PC-3 (cell line): ENCODE measurements around the gene PLK3. TPM values are rescaled to one million over a fixed set of nuclear protein-coding genes. Genes with fewer than 3 reads are reported as not detected.
A peak's percentile ranks its signal among the peaks of the same experiment; 100 is the strongest.

Experiments
- ATAC-seq: fragments of 200-7000 bp; cut with Tn5 transposase; 2 replicates; pipeline ENCODE4 v1.9.1; 2020; ENCODE audit warnings: mild to moderate bottlenecking, moderate library complexity
- BruUV-seq: library from RNA; stranded (reverse); fragments of 400-500 nt; replicated peaks from 2 replicates; lab custom pipeline; 2021; lab: Mats Ljungman, UMichigan
- CTCF ChIA-PET: fragments of 300-600 bp; sonication (Branson Sonifier 250); formaldehyde crosslinking; loops from one replicate; lab custom pipeline; 2022; ENCODE audit warnings: antibody characterized with exemption; lab: Charles Lee
- POLR2A ChIA-PET: fragments of 300-600 bp; sonication (Branson Sonifier 250); formaldehyde crosslinking; loops from one replicate; lab custom pipeline; 2022; ENCODE audit warnings: antibody characterized with exemption; ENCODE audit not compliant: unreplicated experiment; lab: Charles Lee
- DNase-seq: peaks from one replicate; pipeline ENCODE4 v3.0.0-alpha.2; 2015
- H2AFZ ChIP-seq: fragments of 300-600 bp; sonication (generic); 2 replicates; pipeline ENCODE4 v1.6.0; 2016; ENCODE audit warnings: antibody characterized with exemption, low read length
- H3F3A ChIP-seq: fragments of 300-600 bp; sonication (generic); one replicate; pipeline ENCODE4 v1.6.0; 2017; ENCODE audit warnings: antibody characterized with exemption, low read length, control low read depth, mild to moderate bottlenecking; ENCODE audit not compliant: unreplicated experiment
- H3K27ac ChIP-seq: fragments of 300-600 bp; sonication (generic); 2 replicates; pipeline ENCODE4 v1.5.1; 2016; ENCODE audit warnings: mild to moderate bottlenecking, low read length
- H3K27me3 ChIP-seq: fragments of 300-600 bp; sonication (generic); 2 replicates; pipeline ENCODE4 v1.6.1; 2016; ENCODE audit warnings: low read length, mixed read lengths
- H3K36me3 ChIP-seq: fragments of 300-600 bp; sonication (generic); 2 replicates; pipeline ENCODE4 v1.6.1; 2016; ENCODE audit warnings: low read depth, mixed run types, low read length, mixed read lengths
- H3K4me1 ChIP-seq: fragments of 300-600 bp; sonication (generic); 2 replicates; pipeline ENCODE4 v1.5.1; 2016; ENCODE audit warnings: low read length; ENCODE audit not compliant: insufficient read depth
- H3K4me2 ChIP-seq: fragments of 300-600 bp; sonication (generic); 2 replicates; pipeline ENCODE4 v1.6.0; 2016; ENCODE audit warnings: low read length
- H3K4me3 ChIP-seq: fragments of 300-600 bp; sonication (generic); 2 replicates; pipeline ENCODE4 v1.5.1; 2016; ENCODE audit warnings: mild to moderate bottlenecking, low read length, mixed read lengths
- H3K79me2 ChIP-seq: fragments of 300-600 bp; sonication (generic); 2 replicates; pipeline ENCODE4 v1.6.1; 2017; ENCODE audit warnings: low read length, mixed read lengths
- H3K9ac ChIP-seq: fragments of 300-600 bp; sonication (generic); 2 replicates; pipeline ENCODE4 v1.6.0; 2016; ENCODE audit warnings: mild to moderate bottlenecking, low read length
- H3K9me2 ChIP-seq: fragments of 300-600 bp; sonication (generic); replicated peaks from 2 replicates; pipeline ENCODE4 v1.6.1; 2016; ENCODE audit warnings: mixed run types, low read length, mixed read lengths
- H3K9me3 ChIP-seq: fragments of 300-600 bp; sonication (generic); 2 replicates; pipeline ENCODE4 v1.6.1; 2016; ENCODE audit warnings: low read length, mixed read lengths
- H4K20me1 ChIP-seq: fragments of 300-600 bp; sonication (generic); 2 replicates; pipeline ENCODE4 v1.6.1; 2016; ENCODE audit warnings: low read length, mixed read lengths
- EZH2 ChIP-seq: fragments of 300-600 bp; sonication (generic); IDR thresholded peaks from one replicate; pipeline ENCODE4 v1.6.1; 2017; ENCODE audit warnings: antibody characterized with exemption, mild to moderate bottlenecking, low read length; ENCODE audit not compliant: unreplicated experiment
- EZH2phosphoT487 ChIP-seq: fragments of 300-600 bp; sonication (generic); IDR thresholded peaks from 2 replicates; pipeline ENCODE4 v1.6.1; 2018; ENCODE audit warnings: mild to moderate bottlenecking, antibody characterized with exemption, low read length, borderline replicate concordance
- intact Hi-C: fragments of 100-400 bp; cut with micrococcal nuclease; formaldehyde crosslinking; loops from 2 replicates; pipeline ENCODE4 v1.9.0; 2023
- total RNA-seq: library from RNA; depleted of rRNA; stranded (reverse); fragments of >200 nt; gene quantifications from 2 replicates; pipeline ENCODE4 v1.2.3, GENCODE V29; 2014
- TF ChIP-seq, protein P1 (sequence below): fragments of 300-600 bp; sonication (generic); conservative IDR thresholded peaks from 2 replicates; pipeline ENCODE4 v1.5.1; 2017; ENCODE audit warnings: antibody characterized with exemption, low read depth, mild to moderate bottlenecking, low read length

The PLK3 gene
- total RNA-seq, 1 experiment from 2014 or later = 44.0 TPM

DNA sequence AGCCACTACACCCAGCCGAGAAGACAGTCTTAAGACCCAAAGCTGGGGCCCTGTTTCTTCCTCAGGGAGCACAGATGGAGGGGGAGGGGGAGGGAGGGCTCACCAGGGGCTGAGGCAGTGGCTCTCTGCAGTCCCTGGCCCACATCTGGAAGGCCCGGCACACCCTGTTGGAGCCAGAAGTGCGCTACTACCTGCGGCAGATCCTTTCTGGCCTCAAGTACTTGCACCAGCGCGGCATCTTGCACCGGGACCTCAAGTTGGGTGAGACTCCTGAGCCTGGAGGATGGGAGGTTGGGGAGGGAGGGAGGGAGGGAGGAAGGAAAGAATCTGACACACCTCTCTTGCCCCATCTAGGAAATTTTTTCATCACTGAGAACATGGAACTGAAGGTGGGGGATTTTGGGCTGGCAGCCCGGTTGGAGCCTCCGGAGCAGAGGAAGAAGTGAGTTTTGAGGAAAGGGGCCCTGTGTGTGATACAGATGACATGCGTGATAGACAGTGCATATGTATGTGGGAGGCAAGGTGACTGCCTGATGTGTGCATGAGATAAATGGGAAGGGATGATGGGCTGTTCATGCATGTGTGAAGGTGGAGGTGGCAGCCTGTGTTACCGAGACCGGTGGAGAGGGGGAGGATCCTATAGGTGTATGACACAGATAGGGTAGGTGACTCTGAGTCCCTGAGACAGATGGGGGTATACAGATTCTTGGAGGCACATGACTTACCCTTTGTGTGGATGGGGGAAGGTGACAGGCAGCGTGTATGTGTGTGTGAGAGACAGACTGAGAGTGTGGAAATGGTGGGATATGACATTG lies 1.5 kb downstream of the PLK3 start:
- ChIA-PET POLR2A (interaction anchor here (0.7 kb wide), 1 partner anchor 1151 kb away, joined by 17 read pairs; no protein-coding TSS in a partner anchor), CTCF (interaction anchor here (0.6 kb wide), 1 partner anchor 210 kb away, joined by 3 read pairs; the partner anchor contains the start of gene UROD)
- Histone ChIP-seq H3F3A (peaks cover 3% of the 10 kb centered on the region), H3K9ac (no peak overlapping the region), H3K79me2 (peaks cover 22% of the 10 kb centered on the region), H3K9me2 (no peaks in the 10 kb centered on the region), H4K20me1 (peaks cover 12% of the 10 kb centered on the region), H3K27me3 (no peaks in the 10 kb centered on the region), H3K27ac (no peak overlapping the region), H3K9me3 (no peaks in the 10 kb centered on the region), H2AFZ (no peak overlapping the region), H3K4me1 (peaks cover 21% of the 10 kb centered on the region), H3K36me3 (peaks cover 7% of the 10 kb centered on the region; the same call in 1 of the 2 replicates), H3K4me2 (peak overlapping the region; percentile 100), H3K4me3 (peak overlapping the region; percentile 98)
- DNase-seq = no peak
- intact Hi-C loops = no loop called here
- BruUV-seq = no TSS peak
- ATAC-seq = no peak
- TF ChIP-seq EZH2 = no peak
- no peak for TF ChIP-seq EZH2phosphoT487
- TF ChIP-seq, protein P1, sequence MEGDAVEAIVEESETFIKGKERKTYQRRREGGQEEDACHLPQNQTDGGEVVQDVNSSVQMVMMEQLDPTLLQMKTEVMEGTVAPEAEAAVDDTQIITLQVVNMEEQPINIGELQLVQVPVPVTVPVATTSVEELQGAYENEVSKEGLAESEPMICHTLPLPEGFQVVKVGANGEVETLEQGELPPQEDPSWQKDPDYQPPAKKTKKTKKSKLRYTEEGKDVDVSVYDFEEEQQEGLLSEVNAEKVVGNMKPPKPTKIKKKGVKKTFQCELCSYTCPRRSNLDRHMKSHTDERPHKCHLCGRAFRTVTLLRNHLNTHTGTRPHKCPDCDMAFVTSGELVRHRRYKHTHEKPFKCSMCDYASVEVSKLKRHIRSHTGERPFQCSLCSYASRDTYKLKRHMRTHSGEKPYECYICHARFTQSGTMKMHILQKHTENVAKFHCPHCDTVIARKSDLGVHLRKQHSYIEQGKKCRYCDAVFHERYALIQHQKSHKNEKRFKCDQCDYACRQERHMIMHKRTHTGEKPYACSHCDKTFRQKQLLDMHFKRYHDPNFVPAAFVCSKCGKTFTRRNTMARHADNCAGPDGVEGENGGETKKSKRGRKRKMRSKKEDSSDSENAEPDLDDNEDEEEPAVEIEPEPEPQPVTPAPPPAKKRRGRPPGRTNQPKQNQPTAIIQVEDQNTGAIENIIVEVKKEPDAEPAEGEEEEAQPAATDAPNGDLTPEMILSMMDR = no peak

DNA sequence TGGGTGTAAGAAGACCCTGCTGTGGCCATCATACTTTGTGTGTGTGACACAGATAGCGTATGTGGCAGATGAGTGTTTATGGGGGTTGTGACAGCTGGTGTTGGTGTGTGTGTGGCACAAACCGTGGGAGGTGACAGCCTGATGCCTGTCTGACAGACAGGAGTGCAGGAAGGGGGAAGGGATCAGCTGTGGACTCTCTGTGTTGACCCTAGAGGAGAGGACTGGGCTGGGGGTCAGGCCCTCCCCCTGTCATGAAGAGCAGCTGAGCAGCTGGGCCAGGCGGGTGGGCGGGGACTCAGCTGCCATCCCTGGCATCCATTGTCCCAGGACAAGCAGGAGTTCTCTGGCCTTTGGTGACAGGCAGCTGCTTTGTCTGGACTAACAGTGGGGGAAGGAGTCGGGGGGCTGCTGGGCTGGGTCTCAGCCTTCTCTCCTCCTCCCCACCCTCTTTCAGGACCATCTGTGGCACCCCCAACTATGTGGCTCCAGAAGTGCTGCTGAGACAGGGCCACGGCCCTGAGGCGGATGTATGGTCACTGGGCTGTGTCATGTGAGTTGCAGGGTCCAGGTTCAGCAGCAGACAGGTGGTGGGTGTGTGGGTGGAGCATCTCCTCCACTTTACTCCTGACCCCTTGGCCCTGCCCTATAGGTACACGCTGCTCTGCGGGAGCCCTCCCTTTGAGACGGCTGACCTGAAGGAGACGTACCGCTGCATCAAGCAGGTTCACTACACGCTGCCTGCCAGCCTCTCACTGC lies 2.3 kb downstream of the PLK3 start:
- no peak for ATAC-seq
- no peaks in the 10 kb centered on the region for H3K27me3 ChIP-seq
- no peaks in the 10 kb centered on the region for H3K9me2 ChIP-seq
- BruUV-seq = no TSS peak
- TF ChIP-seq, protein P1 = no peak
- TF ChIP-seq EZH2phosphoT487 = no peak
- TF ChIP-seq EZH2 = no peak
- H3K27ac ChIP-seq = no peak overlapping the region
- peak overlapping the region; percentile 98 for H3K4me3 ChIP-seq
- intact Hi-C loops = no loop called here
- H4K20me1 ChIP-seq = peaks cover 12% of the 10 kb centered on the region
- peaks cover 5% of the 10 kb centered on the region for H3F3A ChIP-seq
- no peak for DNase-seq
- no peak overlapping the region for H2AFZ ChIP-seq
- ChIA-PET CTCF (no interaction called here), POLR2A (no interaction called here)
- H3K4me1 ChIP-seq = peaks cover 29% of the 10 kb centered on the region
- H3K9ac ChIP-seq = no peak overlapping the region
- H3K4me2 ChIP-seq = peak overlapping the region; percentile 100
- no peaks in the 10 kb centered on the region for H3K9me3 ChIP-seq
- H3K79me2 ChIP-seq = peaks cover 22% of the 10 kb centered on the region
- peaks cover 7% of the 10 kb centered on the region; the same call in 1 of the 2 replicates for H3K36me3 ChIP-seq
